ENCODE results near the gene MED9. TPM values are rescaled to one million over a fixed set of nuclear protein-coding genes. Genes with fewer than 3 reads are reported as not detected.

The MED9 gene
- total and polyA plus RNA-seq, 9 of the 15 experiments (the other 6 are each of a cell fraction or from before 2014, with no cell fraction given) = 2.2 to 15.8 (median 12.7) TPM

GRCh38 chr17:17437893-17438292, 38.9 kb upstream of the MED9 start:
- no TSS peak for BruUV-seq (replicated peaks)

More at GRCh38 chr17:17437893-17438292, 38.9 kb upstream of the MED9 start:
- Histone ChIP-seq H3K9me3 (replicated peaks; ENCODE audit: control insufficient read depth, insufficient read depth, low read depth, low read length) (no peaks in the 10 kb centered on the region), H3K4me3 (no peak overlapping the region), H3K4me1 (replicated peaks in 1 of 2; ENCODE audit: control insufficient read depth in 2 of 2, insufficient read depth in 2 of 2, low read length in 2 of 2) (peaks cover 4 to 5% of the 10 kb centered on the region in 2 experiments; a peak in 3 of 5 replicates), H3K27ac (ENCODE audit: extremely low read depth, low read depth, low read length) (no peak overlapping the region), H3K36me3 (ENCODE audit: control insufficient read depth, insufficient read depth, low read length) (no peaks in the 10 kb centered on the region), H3K79me2 (ENCODE audit: control insufficient read depth, insufficient read depth, low read length) (no peaks in the 10 kb centered on the region), H3K27me3 (ENCODE audit: control insufficient read depth in 2 of 2, insufficient read depth in 2 of 2, low read length in 2 of 2) (peaks cover 0 to 13% of the 10 kb centered on the region in 2 experiments; a peak in 2 of 5 replicates), H3K9ac (ENCODE audit: insufficient read depth in 1 of 2, low read depth in 2 of 2, low read length in 2 of 2) (no peak overlapping the region), H3K4me2 (ENCODE audit: insufficient read depth, low read length) (no peak overlapping the region), H4K20me1 (replicated peaks; ENCODE audit: control insufficient read depth, insufficient read depth, low read length) (no peaks in the 10 kb centered on the region), H2AFZ (ENCODE audit: low read depth, low read length) (no peak overlapping the region), H3K9me1 (ENCODE audit: control insufficient read depth, insufficient read depth, low read length) (no peaks in the 10 kb centered on the region)
- FAIRE-seq (no peak), ATAC-seq (no peak), DNase-seq (ENCODE audit: extremely low read depth in 1 of 4, low spot score in 3 of 4) (no peak)
- intact Hi-C loops (cut with micrococcal nuclease) (no loop called here), in situ Hi-C loops (cut with MboI) (no loop called here)
- POLR2A ChIA-PET = interaction anchor here (1.2 kb wide), 1 partner anchor 61 kb away, joined by 3 read pairs; no protein-coding TSS in a partner anchor
- CTCF ChIA-PET (ENCODE audit: low intra/inter-chr PET ratio) = no interaction called here
- WGBS (ENCODE audit: insufficient coverage, low coverage, missing lambda C conversion rate) = 42% methylated on average over 3 of the region's 3 CpGs
- TF ChIP-seq, protein P1, sequence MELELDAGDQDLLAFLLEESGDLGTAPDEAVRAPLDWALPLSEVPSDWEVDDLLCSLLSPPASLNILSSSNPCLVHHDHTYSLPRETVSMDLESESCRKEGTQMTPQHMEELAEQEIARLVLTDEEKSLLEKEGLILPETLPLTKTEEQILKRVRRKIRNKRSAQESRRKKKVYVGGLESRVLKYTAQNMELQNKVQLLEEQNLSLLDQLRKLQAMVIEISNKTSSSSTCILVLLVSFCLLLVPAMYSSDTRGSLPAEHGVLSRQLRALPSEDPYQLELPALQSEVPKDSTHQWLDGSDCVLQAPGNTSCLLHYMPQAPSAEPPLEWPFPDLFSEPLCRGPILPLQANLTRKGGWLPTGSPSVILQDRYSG (tag; conservative IDR thresholded peaks at IDR 0.05; ENCODE audit: low read depth) = no peak
- no peak for TF ChIP-seq GMEB1 (CRISPR knock-in tag; IDR thresholded peaks at IDR 0.05)
- no peak for TF ChIP-seq BHLHE40 (IDR thresholded peaks at IDR 0.05; ENCODE audit: low read length)
- TF ChIP-seq NFRKB (IDR thresholded peaks at IDR 0.05; ENCODE audit: low read depth) = no peak

Data from K562 (cell line).